ENCODE measurements around the gene ACADVL.
A peak's percentile ranks its signal among the peaks of the same experiment; 100 is the strongest.
"Not testable (repeated sequence)": the region's sequence is repeated elsewhere in the genome, so short reads cannot be mapped to it uniquely, and the experiment has no call there.

Gene ACADVL

GRCh38 chr17:7219812-7220592 is at the start of gene ACADVL, which contains the start of gene DLG4:
ACADVL (plus strand) TSS chr17:7219938; CDS start chr17:7219985, 47 bp downstream.
DLG4 (minus strand) TSS chr17:7219836.
- peak; percentile 90 for DNase-seq

- not testable (repeated sequence) for DNase-seq
Measured at GRCh38 chr17:7172522-7173191, 47.1 kb upstream of the ACADVL start.

- peak; percentile 66 for DNase-seq
Measured at GRCh38 chr17:7173687-7174602, 45.8 kb upstream of the ACADVL start.

GRCh38 chr17:7174603-7175326 is 45.0 kb upstream of the ACADVL start:
- no peak for DNase-seq

GRCh38 chr17:7175330-7175733 is 44.4 kb upstream of the ACADVL start:
- no peak for DNase-seq

- no peak for DNase-seq
Measured at GRCh38 chr17:7176107-7176840, 43.5 kb upstream of the ACADVL start.

- no peak for DNase-seq
Measured at GRCh38 chr17:7176841-7177190, 42.9 kb upstream of the ACADVL start.

GRCh38 chr17:7177191-7177953 is 42.4 kb upstream of the ACADVL start:
- peak; percentile 77 for DNase-seq

- no peak for DNase-seq
Measured at GRCh38 chr17:7177954-7178477, 41.7 kb upstream of the ACADVL start.

- no peak for DNase-seq
Measured at GRCh38 chr17:7178973-7179316, 40.8 kb upstream of the ACADVL start.

- DNase-seq = no peak
Measured at GRCh38 chr17:7179317-7180254, 40.2 kb upstream of the ACADVL start, which contains the start of gene ASGR1. ASGR1 (minus strand) TSS chr17:7179370; CDS start chr17:7178563, 807 bp downstream.

- not testable (repeated sequence) for DNase-seq
Measured at GRCh38 chr17:7182101-7182500, 37.6 kb upstream of the ACADVL start.

- no peak for DNase-seq
Measured at GRCh38 chr17:7183433-7184090, 36.2 kb upstream of the ACADVL start.

GRCh38 chr17:7184091-7184488 is 35.6 kb upstream of the ACADVL start:
- no peak for DNase-seq

GRCh38 chr17:7184647-7185046 is 35.1 kb upstream of the ACADVL start:
- no peak for DNase-seq

- no peak for DNase-seq
Measured at GRCh38 chr17:7186241-7186640, 33.5 kb upstream of the ACADVL start.

GRCh38 chr17:7190276-7190917 is 29.3 kb upstream of the ACADVL start:
- DNase-seq = no peak

GRCh38 chr17:7191069-7191468 is 28.7 kb upstream of the ACADVL start:
- no peak for DNase-seq

Data from stimulated activated CD8-positive, alpha-beta memory T cell treated with anti-CD3 and anti-CD28 coated beads, Interleukin-4, amount 100 ng/mL, for 48 hours (primary cell).